ENCODE measurements around the gene G6PC2.

DNA sequence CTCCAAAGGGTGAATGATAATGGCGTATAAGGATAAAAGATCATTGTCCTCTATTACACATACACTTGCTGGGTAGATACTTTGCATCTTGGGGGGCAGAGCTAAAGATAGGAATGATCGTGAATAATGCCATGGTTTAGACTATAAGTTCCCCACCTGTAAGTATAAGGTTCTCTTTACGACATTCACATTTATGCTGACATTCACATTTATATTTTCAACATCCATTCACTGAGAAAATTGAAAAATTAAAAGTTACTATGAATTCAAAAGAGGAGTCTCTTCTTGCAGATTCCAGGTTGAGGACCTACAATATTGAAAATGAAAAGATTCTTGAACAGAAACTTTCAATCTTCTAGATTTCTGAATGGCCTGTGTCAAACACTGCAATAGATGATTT lies 8.8 kb upstream of the G6PC2 start:
- TF ChIP-seq, protein P1, sequence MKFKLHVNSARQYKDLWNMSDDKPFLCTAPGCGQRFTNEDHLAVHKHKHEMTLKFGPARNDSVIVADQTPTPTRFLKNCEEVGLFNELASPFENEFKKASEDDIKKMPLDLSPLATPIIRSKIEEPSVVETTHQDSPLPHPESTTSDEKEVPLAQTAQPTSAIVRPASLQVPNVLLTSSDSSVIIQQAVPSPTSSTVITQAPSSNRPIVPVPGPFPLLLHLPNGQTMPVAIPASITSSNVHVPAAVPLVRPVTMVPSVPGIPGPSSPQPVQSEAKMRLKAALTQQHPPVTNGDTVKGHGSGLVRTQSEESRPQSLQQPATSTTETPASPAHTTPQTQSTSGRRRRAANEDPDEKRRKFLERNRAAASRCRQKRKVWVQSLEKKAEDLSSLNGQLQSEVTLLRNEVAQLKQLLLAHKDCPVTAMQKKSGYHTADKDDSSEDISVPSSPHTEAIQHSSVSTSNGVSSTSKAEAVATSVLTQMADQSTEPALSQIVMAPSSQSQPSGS (CRISPR knock-in tag; IDR thresholded peaks at IDR 0.05; ENCODE audit: borderline replicate concordance, low read depth) = no peak
- no peak for TF ChIP-seq FOXJ3 (CRISPR knock-in tag; IDR thresholded peaks at IDR 0.05; ENCODE audit: borderline replicate concordance)
- TF ChIP-seq, protein P2, sequence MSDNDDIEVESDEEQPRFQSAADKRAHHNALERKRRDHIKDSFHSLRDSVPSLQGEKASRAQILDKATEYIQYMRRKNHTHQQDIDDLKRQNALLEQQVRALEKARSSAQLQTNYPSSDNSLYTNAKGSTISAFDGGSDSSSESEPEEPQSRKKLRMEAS (CRISPR knock-in tag; IDR thresholded peaks at IDR 0.05) = no peak
- TF ChIP-seq, protein P3, sequence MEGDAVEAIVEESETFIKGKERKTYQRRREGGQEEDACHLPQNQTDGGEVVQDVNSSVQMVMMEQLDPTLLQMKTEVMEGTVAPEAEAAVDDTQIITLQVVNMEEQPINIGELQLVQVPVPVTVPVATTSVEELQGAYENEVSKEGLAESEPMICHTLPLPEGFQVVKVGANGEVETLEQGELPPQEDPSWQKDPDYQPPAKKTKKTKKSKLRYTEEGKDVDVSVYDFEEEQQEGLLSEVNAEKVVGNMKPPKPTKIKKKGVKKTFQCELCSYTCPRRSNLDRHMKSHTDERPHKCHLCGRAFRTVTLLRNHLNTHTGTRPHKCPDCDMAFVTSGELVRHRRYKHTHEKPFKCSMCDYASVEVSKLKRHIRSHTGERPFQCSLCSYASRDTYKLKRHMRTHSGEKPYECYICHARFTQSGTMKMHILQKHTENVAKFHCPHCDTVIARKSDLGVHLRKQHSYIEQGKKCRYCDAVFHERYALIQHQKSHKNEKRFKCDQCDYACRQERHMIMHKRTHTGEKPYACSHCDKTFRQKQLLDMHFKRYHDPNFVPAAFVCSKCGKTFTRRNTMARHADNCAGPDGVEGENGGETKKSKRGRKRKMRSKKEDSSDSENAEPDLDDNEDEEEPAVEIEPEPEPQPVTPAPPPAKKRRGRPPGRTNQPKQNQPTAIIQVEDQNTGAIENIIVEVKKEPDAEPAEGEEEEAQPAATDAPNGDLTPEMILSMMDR (IDR thresholded peaks at IDR 0.05) = no peak
